ENCODE measurements around the gene PRMT9. TPM values are rescaled to one million over a fixed set of nuclear protein-coding genes. Genes with fewer than 3 reads are reported as not detected.

The PRMT9 gene
- total RNA-seq (2022) (7.5 and 8.6 TPM in 2 replicates), Bru-seq, nascent RNA (percentile 72 among the genes with signal in this experiment), BruChase-seq, experiment 1, labeled RNA remaining after a 2-hour chase (percentile 67 among the genes with signal in this experiment), BruChase-seq, experiment 2, labeled RNA remaining after a 6-hour chase (percentile 62 among the genes with signal in this experiment)
- long read RNA-seq, transcript PRMT9-201 (12 exons, 3,528 nt), result major isoform, 12 of 23 reads
- long read RNA-seq, partial matches to known transcripts, result 1 of 23 reads
- long read RNA-seq, other reads (novel, unspliced or antisense), result 6 of 23 reads

- ChIA-PET CTCF (interaction anchor here (0.6 to 2.4 kb wide), 6 partner anchors 9 to 184 kb away, joined by 3 to 20 read pairs (median 4); partner anchors contain the start of gene TMEM184C), POLR2A (interaction anchor here (0.7 to 2.0 kb wide), 6 partner anchors 48 to 110 kb away, joined by 3 to 14 read pairs (median 4); partner anchors contain the start of genes ARHGAP10 and TMEM184C)
- no peaks in the 10 kb centered on the region for H3K27me3 Mint-ChIP-seq (ENCODE audit: insufficient read depth, unreplicated experiment)
- Histone ChIP-seq H3K27me3 (replicated peaks; ENCODE audit: control insufficient read depth, insufficient read depth, low read length) (no peaks in the 10 kb centered on the region), H3K36me3 (ENCODE audit: control insufficient read depth, insufficient read depth, low read length) (no peaks in the 10 kb centered on the region), H3K9me3 (no peaks in the 10 kb centered on the region), H3K4me1 (peaks cover 8% of the 10 kb centered on the region), H3K4me3 (ENCODE audit: low read depth, low read length) (peak within 1 kb of the TSS; percentile 74)
- H3K4me1 Mint-ChIP-seq (ENCODE audit: low read depth, unreplicated experiment), result no peaks in the 10 kb centered on the region
- TSS peak; percentile 97 for BruUV-seq (replicated peaks)
- peak within 1 kb of the TSS; percentile 90 for H3K4me3 Mint-ChIP-seq (ENCODE audit: unreplicated experiment)
- intact Hi-C loops (cut with micrococcal nuclease; ENCODE audit: unreplicated experiment), result loop anchor here (2.0 to 5.0 kb wide), 2 partner anchors 49 to 67 kb away; partner anchors contain the start of genes ARHGAP10 and TMEM184C
- H3K36me3 Mint-ChIP-seq (ENCODE audit: insufficient read depth, unreplicated experiment), result peaks cover 13% of the 10 kb centered on the region
- H3K27ac Mint-ChIP-seq (ENCODE audit: unreplicated experiment), result peak within 1 kb of the TSS; percentile 85
- H3K9me3 Mint-ChIP-seq (ENCODE audit: unreplicated experiment), result no peaks in the 10 kb centered on the region
- DNase-seq, result peak; percentile 91 to 92
- TF ChIP-seq, protein P1, sequence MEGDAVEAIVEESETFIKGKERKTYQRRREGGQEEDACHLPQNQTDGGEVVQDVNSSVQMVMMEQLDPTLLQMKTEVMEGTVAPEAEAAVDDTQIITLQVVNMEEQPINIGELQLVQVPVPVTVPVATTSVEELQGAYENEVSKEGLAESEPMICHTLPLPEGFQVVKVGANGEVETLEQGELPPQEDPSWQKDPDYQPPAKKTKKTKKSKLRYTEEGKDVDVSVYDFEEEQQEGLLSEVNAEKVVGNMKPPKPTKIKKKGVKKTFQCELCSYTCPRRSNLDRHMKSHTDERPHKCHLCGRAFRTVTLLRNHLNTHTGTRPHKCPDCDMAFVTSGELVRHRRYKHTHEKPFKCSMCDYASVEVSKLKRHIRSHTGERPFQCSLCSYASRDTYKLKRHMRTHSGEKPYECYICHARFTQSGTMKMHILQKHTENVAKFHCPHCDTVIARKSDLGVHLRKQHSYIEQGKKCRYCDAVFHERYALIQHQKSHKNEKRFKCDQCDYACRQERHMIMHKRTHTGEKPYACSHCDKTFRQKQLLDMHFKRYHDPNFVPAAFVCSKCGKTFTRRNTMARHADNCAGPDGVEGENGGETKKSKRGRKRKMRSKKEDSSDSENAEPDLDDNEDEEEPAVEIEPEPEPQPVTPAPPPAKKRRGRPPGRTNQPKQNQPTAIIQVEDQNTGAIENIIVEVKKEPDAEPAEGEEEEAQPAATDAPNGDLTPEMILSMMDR (IDR thresholded peaks at IDR 0.05; ENCODE audit: insufficient read depth in 1 of 2, low read depth in 1 of 2, low read length in 1 of 2, severe bottlenecking in 1 of 2, unreplicated experiment in 1 of 2), result no peak
Observed at GRCh38 chr4:147683717-147684700, at the start of gene PRMT9. Gene PRMT9, minus strand, starts transcription at chr4:147684163. Its CDS starts 176 bp downstream, at chr4:147683987.

GRCh38 chr4:147732518-147733235 is 48.7 kb upstream of the PRMT9 start:
- TF ChIP-seq, protein P1 (IDR thresholded peaks at IDR 0.05; ENCODE audit: insufficient read depth in 1 of 2, low read depth in 1 of 2, low read length in 1 of 2, severe bottlenecking in 1 of 2, unreplicated experiment in 1 of 2), result no peak
- POLR2A ChIA-PET, result interaction anchor here (1.0 to 1.4 kb wide), 2 partner anchors 39 to 49 kb away, joined by 3 to 5 read pairs; partner anchors contain the start of gene PRMT9
- Mint-ChIP-seq H3K27me3 (ENCODE audit: insufficient read depth, unreplicated experiment) (no peaks in the 10 kb centered on the region), H3K27ac (ENCODE audit: unreplicated experiment) (peak overlapping the region; percentile 38), H3K4me1 (ENCODE audit: low read depth, unreplicated experiment) (peaks cover 45% of the 10 kb centered on the region), H3K36me3 (ENCODE audit: insufficient read depth, unreplicated experiment) (no peaks in the 10 kb centered on the region), H3K4me3 (ENCODE audit: unreplicated experiment) (peak overlapping the region; percentile 79), H3K9me3 (ENCODE audit: unreplicated experiment) (no peaks in the 10 kb centered on the region)
- CTCF ChIA-PET, result interaction anchor here (0.9 to 1.5 kb wide), 2 partner anchors 39 to 134 kb away, joined by 3 to 11 read pairs; no protein-coding TSS in a partner anchor
- no TSS peak for BruUV-seq (replicated peaks)
- no peaks in the 10 kb centered on the region for H3K9me3 ChIP-seq
- intact Hi-C loops (cut with micrococcal nuclease; ENCODE audit: unreplicated experiment), result loop anchor here (2.0 kb wide), 1 partner anchor 48 kb away; the partner anchor contains the start of gene PRMT9
- H3K4me1 ChIP-seq, result peaks cover 40% of the 10 kb centered on the region
- peak overlapping the region; percentile 96 for H3K4me3 ChIP-seq (ENCODE audit: low read depth, low read length)
- H3K36me3 ChIP-seq (ENCODE audit: control insufficient read depth, insufficient read depth, low read length), result no peaks in the 10 kb centered on the region
- H3K27me3 ChIP-seq (replicated peaks; ENCODE audit: control insufficient read depth, insufficient read depth, low read length), result no peaks in the 10 kb centered on the region
- peak; percentile 73 to 75 for DNase-seq
